Colonic mucosa (tissue), 4 donors: ENCODE data around the gene ZBTB21. TPM values are rescaled to one million over a fixed set of nuclear protein-coding genes. Genes with fewer than 3 reads are reported as not detected.
"Not testable (repeated sequence)": the region's sequence is repeated elsewhere in the genome, so short reads cannot be mapped to it uniquely, and the experiment has no call there.

Experiments used
- DNase-seq: peaks from one replicate; pipeline ENCODE4 v3.0.0-alpha.2; 2020
- H3K27ac ChIP-seq: fragments of 200-600 bp; one replicate; pipeline ENCODE4 v1.8.0; 2021
- H3K27me3 ChIP-seq: fragments of 200-600 bp; one replicate; pipeline ENCODE4 v1.8.0; 2021
- H3K36me3 ChIP-seq: fragments of 200-600 bp; one replicate; pipeline ENCODE4 v1.8.0; 2021
- H3K4me1 ChIP-seq: fragments of 200-600 bp; one replicate; pipeline ENCODE4 v1.8.0; 2021; ENCODE audit warnings: mild to moderate bottlenecking
- H3K4me3 ChIP-seq: fragments of 200-600 bp; one replicate; pipeline ENCODE4 v1.8.0; 2021
- H3K9ac ChIP-seq, 2 donors: one replicate each; pipeline ENCODE4 v1.7.0; 2013; ENCODE audit warnings: control low read depth in 2 of 2, low read depth in 2 of 2, low read length in 2 of 2
- H3K9me3 ChIP-seq: fragments of 200-600 bp; one replicate; pipeline ENCODE4 v1.8.0; 2021
- intact Hi-C: fragments of 100-400 bp; cut with DNase I; formaldehyde crosslinking; loops from one replicate; pipeline ENCODE4 v1.14.1; 2022
- total RNA-seq, 2 donors: library from RNA; stranded (reverse); fragmentation: NEBNext Ultra II Directional in 1 of 2; extraction: Animal tissue kit (Norgen Biotek cat#: 25700) in 1 of 2; gene quantifications; one replicate each; pipeline ENCODE4 v1.2.1, GENCODE V29; 2021
- TF ChIP-seq, protein P1 (sequence below): fragments of 200-600 bp; IDR thresholded peaks from one replicate; pipeline ENCODE4 v1.8.0; 2022; ENCODE audit warnings: antibody characterized with exemption, mild to moderate bottlenecking
- donor health status: healthy.
- donor health status: DM: no; HTN: no; CAD: no.
- donor health status: DM: no; HTN: no; CAD: no.

Gene ZBTB21
- total RNA-seq, 2 donors from 2014 or later, result 10.2 to 15.1 TPM

DNA sequence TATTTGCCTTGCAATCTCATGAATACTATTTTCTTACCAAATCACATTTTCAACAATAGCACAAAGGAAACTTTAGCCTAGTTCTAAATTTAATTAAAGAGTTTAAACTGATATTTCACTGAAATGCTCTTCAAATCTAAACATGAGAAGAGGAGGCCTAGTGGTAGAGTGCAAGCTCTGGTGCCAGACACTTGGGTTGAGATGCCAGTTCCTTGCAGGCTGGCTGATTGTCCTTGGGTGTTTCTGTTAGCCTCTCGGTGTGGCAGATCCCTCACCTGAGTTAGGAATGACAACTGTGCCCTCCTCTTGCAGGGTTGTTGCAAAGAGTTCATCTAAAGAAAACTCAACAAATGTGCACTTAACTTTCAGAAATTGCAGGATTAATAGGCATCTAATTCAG lies 12.5 kb downstream of the ZBTB21 start:
- intact Hi-C loops, result no loop called here
- no peaks in the 10 kb centered on the region for H3K36me3 ChIP-seq
- TF ChIP-seq, protein P1, sequence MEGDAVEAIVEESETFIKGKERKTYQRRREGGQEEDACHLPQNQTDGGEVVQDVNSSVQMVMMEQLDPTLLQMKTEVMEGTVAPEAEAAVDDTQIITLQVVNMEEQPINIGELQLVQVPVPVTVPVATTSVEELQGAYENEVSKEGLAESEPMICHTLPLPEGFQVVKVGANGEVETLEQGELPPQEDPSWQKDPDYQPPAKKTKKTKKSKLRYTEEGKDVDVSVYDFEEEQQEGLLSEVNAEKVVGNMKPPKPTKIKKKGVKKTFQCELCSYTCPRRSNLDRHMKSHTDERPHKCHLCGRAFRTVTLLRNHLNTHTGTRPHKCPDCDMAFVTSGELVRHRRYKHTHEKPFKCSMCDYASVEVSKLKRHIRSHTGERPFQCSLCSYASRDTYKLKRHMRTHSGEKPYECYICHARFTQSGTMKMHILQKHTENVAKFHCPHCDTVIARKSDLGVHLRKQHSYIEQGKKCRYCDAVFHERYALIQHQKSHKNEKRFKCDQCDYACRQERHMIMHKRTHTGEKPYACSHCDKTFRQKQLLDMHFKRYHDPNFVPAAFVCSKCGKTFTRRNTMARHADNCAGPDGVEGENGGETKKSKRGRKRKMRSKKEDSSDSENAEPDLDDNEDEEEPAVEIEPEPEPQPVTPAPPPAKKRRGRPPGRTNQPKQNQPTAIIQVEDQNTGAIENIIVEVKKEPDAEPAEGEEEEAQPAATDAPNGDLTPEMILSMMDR, result no peak

DNA sequence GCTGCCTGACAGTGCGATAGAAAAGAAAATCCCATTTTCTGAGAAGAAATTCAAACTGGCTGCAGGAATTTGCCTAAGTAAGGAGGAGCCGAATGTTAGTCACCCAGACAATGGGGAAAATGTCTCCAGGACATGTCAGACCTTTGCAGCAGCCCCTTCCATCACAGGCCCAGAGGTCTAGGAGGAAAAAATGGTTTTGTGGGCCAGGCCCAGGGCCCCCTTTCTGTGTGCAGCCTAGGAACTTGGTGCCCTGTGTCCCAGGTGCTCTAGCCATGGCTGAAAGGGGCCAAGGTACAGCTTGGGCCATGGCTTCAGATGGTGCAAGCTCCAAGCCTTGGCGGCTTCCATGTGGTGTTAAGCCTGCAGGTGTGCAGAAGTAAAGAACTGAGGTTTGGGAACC lies 14.6 kb downstream of the ZBTB21 start:
- TF ChIP-seq, protein P1, result no peak

More for the DNA sequence above, 12.5 kb downstream of the ZBTB21 start:
- no peak for DNase-seq
- Histone ChIP-seq H3K27me3 (no peaks in the 10 kb centered on the region), H3K4me3 (no peak overlapping the region), H3K9ac (no peak overlapping the region), H3K27ac (no peak overlapping the region), H3K9me3 (no peaks in the 10 kb centered on the region), H3K4me1 (no peaks in the 10 kb centered on the region)

GRCh38 chr21:41994613-41995012 lies 15.5 kb downstream of the ZBTB21 start:
- H3K4me1 ChIP-seq, intact Hi-C loops, H3K36me3 ChIP-seq, H3K27me3 ChIP-seq, DNase-seq, H3K27ac ChIP-seq, H3K9me3 ChIP-seq, H3K4me3 ChIP-seq, H3K9ac ChIP-seq: not testable (repeated sequence)

More for the DNA sequence above, 14.6 kb downstream of the ZBTB21 start:
- Histone ChIP-seq H3K36me3 (no peaks in the 10 kb centered on the region), H3K9ac (no peak overlapping the region), H3K27ac (no peak overlapping the region), H3K27me3 (no peaks in the 10 kb centered on the region), H3K4me3 (no peak overlapping the region), H3K9me3 (no peaks in the 10 kb centered on the region), H3K4me1 (no peaks in the 10 kb centered on the region)
- intact Hi-C loops, result no loop called here
- no peak for DNase-seq

- Histone ChIP-seq H3K27me3 (no peaks in the 10 kb centered on the region), H3K4me1 (no peaks in the 10 kb centered on the region), H3K9me3 (no peaks in the 10 kb centered on the region), H3K36me3 (no peaks in the 10 kb centered on the region), H3K27ac (no peak overlapping the region), H3K9ac (no peak overlapping the region), H3K4me3 (no peak overlapping the region)
- no peak for DNase-seq
- intact Hi-C loops, result no loop called here
- TF ChIP-seq, protein P1, result no peak
Observed at GRCh38 chr21:41993744-41994143, 16.4 kb downstream of the ZBTB21 start.

DNA sequence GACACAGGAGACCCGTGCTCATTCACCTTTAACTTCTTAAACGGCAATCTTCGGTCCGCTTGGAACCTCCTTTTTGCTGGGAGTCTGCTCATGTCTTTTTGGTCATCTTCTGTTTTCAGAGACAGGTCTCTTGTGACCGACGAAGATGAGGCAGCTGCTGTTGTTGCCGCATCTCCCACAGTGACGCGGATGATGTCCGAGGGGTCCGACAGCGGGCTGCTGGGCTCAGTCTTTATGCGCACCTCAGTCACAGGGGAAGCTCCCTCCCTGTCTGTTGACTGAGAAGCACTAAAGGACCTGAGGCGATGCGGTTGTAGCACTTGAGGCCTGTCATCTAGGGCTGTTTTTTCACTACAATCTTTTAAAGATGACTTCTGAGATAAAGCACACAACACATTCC lies 17.6 kb downstream of the ZBTB21 start:
- no peak overlapping the region for H3K4me3 ChIP-seq
- no peaks in the 10 kb centered on the region for H3K36me3 ChIP-seq
- no peak for DNase-seq
- intact Hi-C loops, result no loop called here
- no peak overlapping the region for H3K9ac ChIP-seq
- H3K27me3 ChIP-seq, result no peaks in the 10 kb centered on the region
- H3K27ac ChIP-seq, result no peak overlapping the region
- no peaks in the 10 kb centered on the region for H3K9me3 ChIP-seq
- TF ChIP-seq, protein P1, result no peak
- H3K4me1 ChIP-seq, result no peaks in the 10 kb centered on the region

DNA sequence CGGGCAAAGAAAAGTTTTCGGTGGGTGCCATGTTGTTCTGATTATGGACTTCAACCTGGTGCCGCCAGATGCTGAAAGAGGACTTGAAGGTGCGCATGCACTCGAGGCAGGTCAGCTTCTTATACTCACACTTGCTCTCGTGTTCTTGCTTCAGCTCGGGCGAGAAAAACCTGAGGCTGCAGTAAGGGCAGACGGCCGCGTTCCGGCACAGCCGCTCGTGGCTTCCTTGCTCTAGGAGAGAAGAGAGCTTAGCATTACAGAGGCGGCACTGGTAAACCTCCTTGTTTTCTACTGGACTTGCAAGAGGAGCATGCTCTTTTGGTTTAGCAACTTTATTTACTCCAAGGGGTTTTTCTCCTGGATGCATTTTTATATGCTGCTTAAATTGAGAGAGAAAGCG lies 18.5 kb downstream of the ZBTB21 start:
- no peaks in the 10 kb centered on the region for H3K36me3 ChIP-seq
- H3K27ac ChIP-seq, result no peak overlapping the region
- no peak overlapping the region for H3K9ac ChIP-seq
- no peaks in the 10 kb centered on the region for H3K27me3 ChIP-seq
- intact Hi-C loops, result no loop called here
- H3K9me3 ChIP-seq, result no peaks in the 10 kb centered on the region
- H3K4me3 ChIP-seq, result no peak overlapping the region
- TF ChIP-seq, protein P1, result no peak
- DNase-seq, result no peak
- H3K4me1 ChIP-seq, result no peaks in the 10 kb centered on the region
